ENCODE results near the gene CDH8. TPM values are rescaled to one million over a fixed set of nuclear protein-coding genes. Genes with fewer than 3 reads are reported as not detected.
"Not testable (repeated sequence)": the region's sequence is repeated elsewhere in the genome, so short reads cannot be mapped to it uniquely, and the experiment has no call there.

Gene CDH8
- total RNA-seq, 2 experiments from 2014 or later = not detected

- no peak for DNase-seq
- intact Hi-C loops (cut with micrococcal nuclease) = no loop called here
- Mint-ChIP-seq H3K27me3 (ENCODE audit: low read depth) (no peaks in the 10 kb centered on the region), H3K9me3 (peaks cover 10% of the 10 kb centered on the region), H3K4me1 (ENCODE audit: low read depth) (no peaks in the 10 kb centered on the region), H3K4me3 (no peak overlapping the region), H3K36me3 (ENCODE audit: low read depth) (no peaks in the 10 kb centered on the region), H3K27ac (no peak overlapping the region)
- CTCF ChIA-PET = no interaction called here
Measured at GRCh38 chr16:61817583-61818278, 218.5 kb downstream of the CDH8 start.

GRCh38 chr16:61814726-61815347 lies 221.4 kb downstream of the CDH8 start:
- H3K4me1 Mint-ChIP-seq (ENCODE audit: low read depth) = no peaks in the 10 kb centered on the region
- H3K27ac Mint-ChIP-seq = no peak overlapping the region
- H3K9me3 Mint-ChIP-seq = peaks cover 8% of the 10 kb centered on the region
- no peaks in the 10 kb centered on the region for H3K36me3 Mint-ChIP-seq (ENCODE audit: low read depth)
- H3K27me3 Mint-ChIP-seq (ENCODE audit: low read depth) = no peaks in the 10 kb centered on the region
- intact Hi-C loops (cut with micrococcal nuclease) = no loop called here
- no peak overlapping the region for H3K4me3 Mint-ChIP-seq
- CTCF ChIA-PET = no interaction called here
- no peak for DNase-seq

DNA sequence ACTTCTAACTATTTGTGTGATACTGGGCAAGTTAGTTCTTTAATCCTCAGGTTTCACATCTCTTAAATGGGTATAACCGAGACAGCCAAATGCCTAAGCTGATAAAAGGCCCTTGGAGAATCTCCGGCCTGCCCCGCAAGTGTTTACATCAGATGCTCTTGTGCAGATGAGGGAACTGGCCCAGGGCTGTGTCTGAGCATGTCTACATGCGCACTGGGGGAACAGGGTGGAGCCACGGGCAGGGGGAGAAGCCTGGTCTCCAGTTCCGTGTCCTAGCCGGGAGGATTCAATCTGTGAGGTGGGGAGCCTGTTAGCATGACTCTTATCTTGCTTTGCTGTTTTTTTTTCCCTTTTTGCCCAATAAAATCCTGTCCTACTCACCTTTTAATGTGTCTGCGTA lies 222.9 kb downstream of the CDH8 start:
- CTCF ChIA-PET = no interaction called here
- peaks cover 6% of the 10 kb centered on the region for H3K9me3 Mint-ChIP-seq
- no peak overlapping the region for H3K4me3 Mint-ChIP-seq
- intact Hi-C loops (cut with micrococcal nuclease) = no loop called here
- no peaks in the 10 kb centered on the region for H3K4me1 Mint-ChIP-seq (ENCODE audit: low read depth)
- no peaks in the 10 kb centered on the region for H3K36me3 Mint-ChIP-seq (ENCODE audit: low read depth)
- H3K27ac Mint-ChIP-seq = no peak overlapping the region
- no peaks in the 10 kb centered on the region for H3K27me3 Mint-ChIP-seq (ENCODE audit: low read depth)
- no peak for DNase-seq

DNA sequence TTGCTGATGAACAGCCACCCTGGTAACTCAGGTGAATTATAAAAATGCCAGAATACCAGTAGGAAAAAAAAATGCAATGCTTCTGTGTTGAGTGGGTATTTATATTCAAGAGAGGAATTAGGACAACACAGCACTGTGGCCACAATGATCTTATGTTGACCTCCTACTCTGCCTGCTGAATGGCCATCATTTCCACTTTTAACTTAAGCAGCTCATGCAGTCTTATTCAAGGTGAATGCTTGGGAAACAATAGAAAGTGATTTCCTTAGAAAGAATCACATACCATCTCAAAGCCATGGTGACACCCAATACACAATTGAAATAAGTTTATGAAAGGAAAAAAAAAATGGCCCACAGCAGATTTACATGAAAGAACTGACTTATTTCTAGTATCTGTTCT lies 224.0 kb downstream of the CDH8 start:
- DNase-seq = no peak
- Mint-ChIP-seq H3K4me1 (ENCODE audit: low read depth) (no peaks in the 10 kb centered on the region), H3K9me3 (peaks cover 7% of the 10 kb centered on the region), H3K27ac (no peak overlapping the region), H3K4me3 (no peak overlapping the region), H3K36me3 (ENCODE audit: low read depth) (no peaks in the 10 kb centered on the region), H3K27me3 (ENCODE audit: low read depth) (no peaks in the 10 kb centered on the region)
- CTCF ChIA-PET = no interaction called here
- intact Hi-C loops (cut with micrococcal nuclease) = no loop called here

- Mint-ChIP-seq H3K27ac (no peak overlapping the region), H3K27me3 (ENCODE audit: low read depth) (no peaks in the 10 kb centered on the region), H3K4me3 (no peak overlapping the region), H3K9me3 (peaks cover 1% of the 10 kb centered on the region), H3K36me3 (ENCODE audit: low read depth) (no peaks in the 10 kb centered on the region), H3K4me1 (ENCODE audit: low read depth) (no peaks in the 10 kb centered on the region)
- intact Hi-C loops (cut with micrococcal nuclease) = no loop called here
- no peak for DNase-seq
- CTCF ChIA-PET = no interaction called here
Measured at GRCh38 chr16:61807551-61807950, 228.7 kb downstream of the CDH8 start.

DNA sequence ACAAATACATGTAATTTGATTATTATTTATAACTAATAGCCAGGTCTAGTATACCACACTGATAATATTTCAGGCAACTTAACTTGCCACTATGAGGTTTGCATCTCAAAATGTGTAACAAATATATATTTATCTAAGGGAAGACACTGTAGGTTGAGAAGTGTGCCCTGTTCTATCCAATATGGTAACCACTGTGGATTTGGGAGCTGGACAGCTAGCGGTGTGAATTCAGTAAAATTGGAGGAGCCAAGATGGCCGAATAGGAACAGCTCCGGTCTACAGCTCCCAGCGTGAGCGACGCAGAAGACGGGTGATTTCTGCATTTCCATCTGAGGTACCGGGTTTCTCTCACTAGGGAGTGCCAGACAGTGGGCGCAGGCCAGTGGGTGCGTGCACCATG lies 235.0 kb downstream of the CDH8 start:
- H3K27me3 Mint-ChIP-seq (ENCODE audit: low read depth); H3K27ac Mint-ChIP-seq; CTCF ChIA-PET; H3K4me1 Mint-ChIP-seq (ENCODE audit: low read depth); DNase-seq; intact Hi-C loops (cut with micrococcal nuclease); H3K9me3 Mint-ChIP-seq; H3K4me3 Mint-ChIP-seq; H3K36me3 Mint-ChIP-seq (ENCODE audit: low read depth): not testable (repeated sequence)

GRCh38 chr16:61798741-61799140 lies 237.5 kb downstream of the CDH8 start:
- intact Hi-C loops (cut with micrococcal nuclease) = no loop called here
- Mint-ChIP-seq H3K4me1 (ENCODE audit: low read depth) (no peaks in the 10 kb centered on the region), H3K9me3 (peaks cover 9% of the 10 kb centered on the region), H3K27ac (no peak overlapping the region), H3K4me3 (no peak overlapping the region), H3K36me3 (ENCODE audit: low read depth) (no peaks in the 10 kb centered on the region), H3K27me3 (ENCODE audit: low read depth) (no peaks in the 10 kb centered on the region)
- no peak for DNase-seq
- CTCF ChIA-PET = no interaction called here

DNA sequence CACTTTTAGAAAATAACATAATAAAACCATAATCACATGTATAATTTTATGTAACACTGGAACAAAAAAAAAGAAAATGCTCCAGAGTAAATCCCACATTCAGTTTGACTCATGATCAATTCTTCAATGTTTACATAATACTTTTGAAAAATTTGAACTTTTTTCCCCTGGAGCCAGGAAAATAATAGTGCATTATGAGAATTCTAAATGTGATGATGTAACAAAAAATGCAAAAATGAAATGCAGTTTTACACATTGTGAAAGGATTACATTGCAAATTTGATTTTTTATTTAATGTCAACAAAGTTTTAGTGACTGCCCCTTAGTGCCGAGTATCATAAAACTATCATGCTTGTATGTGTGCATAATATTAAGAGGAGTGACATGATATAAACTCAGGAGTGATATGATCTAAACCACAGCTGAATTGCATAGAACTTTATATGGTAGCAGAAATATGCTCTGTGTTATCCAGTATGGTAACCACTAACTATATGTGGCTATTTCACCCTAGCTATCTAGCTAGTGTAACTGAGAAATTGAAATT lies 238.2 kb downstream of the CDH8 start:
- H3K4me3 Mint-ChIP-seq = no peak overlapping the region
- DNase-seq = no peak
- intact Hi-C loops (cut with micrococcal nuclease) = no loop called here
- H3K27ac Mint-ChIP-seq = no peak overlapping the region
- no peaks in the 10 kb centered on the region for H3K27me3 Mint-ChIP-seq (ENCODE audit: low read depth)
- CTCF ChIA-PET = no interaction called here
- H3K36me3 Mint-ChIP-seq (ENCODE audit: low read depth) = no peaks in the 10 kb centered on the region
- H3K9me3 Mint-ChIP-seq = peaks cover 14% of the 10 kb centered on the region
- no peaks in the 10 kb centered on the region for H3K4me1 Mint-ChIP-seq (ENCODE audit: low read depth)

GRCh38 chr16:61797296-61797795 lies 238.9 kb downstream of the CDH8 start:
- CTCF ChIA-PET = no interaction called here
- no peak for DNase-seq
- H3K27ac Mint-ChIP-seq = no peak overlapping the region
- intact Hi-C loops (cut with micrococcal nuclease) = no loop called here
- no peak overlapping the region for H3K4me3 Mint-ChIP-seq
- H3K9me3 Mint-ChIP-seq = peaks cover 14% of the 10 kb centered on the region
- no peaks in the 10 kb centered on the region for H3K27me3 Mint-ChIP-seq (ENCODE audit: low read depth)
- no peaks in the 10 kb centered on the region for H3K36me3 Mint-ChIP-seq (ENCODE audit: low read depth)
- H3K4me1 Mint-ChIP-seq (ENCODE audit: low read depth) = no peaks in the 10 kb centered on the region

DNA sequence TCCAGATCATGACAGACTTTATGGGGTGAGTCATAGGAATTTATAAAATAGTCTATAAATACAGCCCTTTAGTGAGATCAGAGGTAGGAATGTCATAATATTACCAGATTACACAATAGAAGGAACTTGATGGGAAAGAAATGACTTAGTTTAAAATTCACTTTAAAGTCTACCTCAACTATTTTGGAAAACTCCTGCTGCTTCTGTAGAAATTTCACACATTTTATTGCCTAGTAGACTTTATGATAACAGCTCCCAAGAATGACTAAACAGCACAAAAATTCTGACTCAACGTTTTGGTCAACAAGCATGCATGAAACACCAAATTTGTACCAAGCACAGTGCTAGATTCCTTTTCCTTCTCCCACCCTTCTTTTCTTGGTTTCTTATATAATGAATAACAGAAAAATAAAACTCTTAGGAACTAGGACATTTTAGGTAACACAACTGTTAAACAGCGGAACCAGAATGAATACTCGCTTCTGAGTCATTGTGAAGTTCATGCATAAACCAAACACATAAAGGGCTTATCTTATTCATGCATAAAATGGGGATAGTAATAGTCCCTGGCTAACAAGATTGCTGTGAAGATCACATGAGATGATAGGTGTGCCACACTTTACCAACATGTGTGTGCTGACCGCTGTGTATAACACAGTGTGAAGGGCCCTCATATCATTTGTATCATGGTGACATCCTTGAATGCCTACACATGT lies 243.9 kb downstream of the CDH8 start:
- H3K4me3 Mint-ChIP-seq = no peak overlapping the region
- DNase-seq = no peak
- no peak overlapping the region for H3K27ac Mint-ChIP-seq
- peaks cover 11% of the 10 kb centered on the region for H3K9me3 Mint-ChIP-seq
- H3K27me3 Mint-ChIP-seq (ENCODE audit: low read depth) = no peaks in the 10 kb centered on the region
- H3K36me3 Mint-ChIP-seq (ENCODE audit: low read depth) = no peaks in the 10 kb centered on the region
- intact Hi-C loops (cut with micrococcal nuclease) = no loop called here
- no peaks in the 10 kb centered on the region for H3K4me1 Mint-ChIP-seq (ENCODE audit: low read depth)
- CTCF ChIA-PET = no interaction called here

DNA sequence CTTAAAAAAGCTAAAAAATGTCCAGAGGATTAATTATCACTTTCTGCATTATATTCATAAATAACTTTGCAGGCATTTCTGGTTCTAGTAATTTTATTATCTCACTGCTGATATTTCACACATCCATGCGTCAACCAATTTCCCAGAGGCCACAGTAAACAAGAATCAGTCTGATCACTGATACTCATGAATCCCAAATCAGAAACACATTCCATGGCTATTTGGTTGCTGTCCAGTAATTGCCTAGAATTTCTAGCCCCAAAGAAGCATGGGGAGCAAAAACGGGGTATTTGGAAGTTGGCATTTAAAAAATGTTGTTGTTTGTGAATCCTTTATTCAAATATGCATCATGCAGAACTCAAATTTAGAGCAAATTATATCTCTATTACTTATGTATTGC lies 244.8 kb downstream of the CDH8 start:
- H3K27ac Mint-ChIP-seq = no peak overlapping the region
- H3K36me3 Mint-ChIP-seq (ENCODE audit: low read depth) = no peaks in the 10 kb centered on the region
- CTCF ChIA-PET = no interaction called here
- peaks cover 11% of the 10 kb centered on the region for H3K9me3 Mint-ChIP-seq
- H3K27me3 Mint-ChIP-seq (ENCODE audit: low read depth) = no peaks in the 10 kb centered on the region
- no peak for DNase-seq
- no peak overlapping the region for H3K4me3 Mint-ChIP-seq
- intact Hi-C loops (cut with micrococcal nuclease) = no loop called here
- no peaks in the 10 kb centered on the region for H3K4me1 Mint-ChIP-seq (ENCODE audit: low read depth)

DNA sequence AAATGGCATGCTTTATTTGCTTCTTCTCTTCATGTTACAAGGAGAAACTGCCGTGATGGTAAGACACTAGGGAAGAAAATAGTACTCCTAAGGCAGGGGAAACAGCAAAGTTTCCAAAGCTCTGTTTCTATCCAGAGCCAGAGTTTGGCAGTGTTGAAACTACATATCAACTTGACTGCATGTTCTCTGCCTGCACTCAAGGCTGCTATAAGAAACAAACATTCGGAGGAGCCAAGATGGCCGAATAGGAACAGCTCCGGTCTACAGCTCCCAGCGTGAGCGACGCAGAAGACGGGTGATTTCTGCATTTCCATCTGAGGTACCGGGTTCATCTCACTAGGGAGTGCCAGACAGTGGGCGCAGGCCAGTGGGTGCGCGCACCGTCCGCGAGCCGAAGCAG lies 254.4 kb downstream of the CDH8 start:
- H3K9me3 Mint-ChIP-seq; H3K4me1 Mint-ChIP-seq (ENCODE audit: low read depth); DNase-seq; CTCF ChIA-PET; H3K27ac Mint-ChIP-seq; H3K27me3 Mint-ChIP-seq (ENCODE audit: low read depth); H3K36me3 Mint-ChIP-seq (ENCODE audit: low read depth); H3K4me3 Mint-ChIP-seq; intact Hi-C loops (cut with micrococcal nuclease): not testable (repeated sequence)

DNA sequence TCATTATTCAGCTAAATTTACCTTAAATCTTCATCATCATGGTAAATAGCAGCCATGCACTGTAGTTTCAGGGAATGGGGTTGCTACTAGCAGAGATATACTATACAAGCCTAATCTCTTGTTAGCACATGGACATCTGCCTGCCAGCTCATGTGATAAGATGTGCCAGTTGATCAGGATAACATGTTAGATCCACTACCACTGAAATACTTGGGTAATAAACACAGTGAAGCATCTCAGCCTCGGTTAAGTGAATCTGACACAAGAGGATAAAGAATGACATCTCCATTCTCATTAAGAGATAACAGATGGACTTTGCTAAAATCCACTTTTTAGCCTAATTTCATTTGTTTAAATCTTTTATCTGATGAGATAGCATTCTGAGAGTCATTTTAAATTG lies 256.1 kb downstream of the CDH8 start:
- intact Hi-C loops (cut with micrococcal nuclease) = no loop called here
- Mint-ChIP-seq H3K4me1 (ENCODE audit: low read depth) (no peaks in the 10 kb centered on the region), H3K36me3 (ENCODE audit: low read depth) (no peaks in the 10 kb centered on the region), H3K9me3 (peaks cover 6% of the 10 kb centered on the region), H3K4me3 (no peak overlapping the region), H3K27me3 (ENCODE audit: low read depth) (no peaks in the 10 kb centered on the region), H3K27ac (no peak overlapping the region)
- DNase-seq = no peak
- CTCF ChIA-PET = no interaction called here
